Measurements from ENCODE around the gene CIRBP. TPM values are rescaled to one million over a fixed set of nuclear protein-coding genes. Genes with fewer than 3 reads are reported as not detected.

The CIRBP gene
- total and polyA plus RNA-seq, 2 donors (not counting 1 experiment from before 2014, with no cell fraction given), result 104 to 298 TPM

DNA sequence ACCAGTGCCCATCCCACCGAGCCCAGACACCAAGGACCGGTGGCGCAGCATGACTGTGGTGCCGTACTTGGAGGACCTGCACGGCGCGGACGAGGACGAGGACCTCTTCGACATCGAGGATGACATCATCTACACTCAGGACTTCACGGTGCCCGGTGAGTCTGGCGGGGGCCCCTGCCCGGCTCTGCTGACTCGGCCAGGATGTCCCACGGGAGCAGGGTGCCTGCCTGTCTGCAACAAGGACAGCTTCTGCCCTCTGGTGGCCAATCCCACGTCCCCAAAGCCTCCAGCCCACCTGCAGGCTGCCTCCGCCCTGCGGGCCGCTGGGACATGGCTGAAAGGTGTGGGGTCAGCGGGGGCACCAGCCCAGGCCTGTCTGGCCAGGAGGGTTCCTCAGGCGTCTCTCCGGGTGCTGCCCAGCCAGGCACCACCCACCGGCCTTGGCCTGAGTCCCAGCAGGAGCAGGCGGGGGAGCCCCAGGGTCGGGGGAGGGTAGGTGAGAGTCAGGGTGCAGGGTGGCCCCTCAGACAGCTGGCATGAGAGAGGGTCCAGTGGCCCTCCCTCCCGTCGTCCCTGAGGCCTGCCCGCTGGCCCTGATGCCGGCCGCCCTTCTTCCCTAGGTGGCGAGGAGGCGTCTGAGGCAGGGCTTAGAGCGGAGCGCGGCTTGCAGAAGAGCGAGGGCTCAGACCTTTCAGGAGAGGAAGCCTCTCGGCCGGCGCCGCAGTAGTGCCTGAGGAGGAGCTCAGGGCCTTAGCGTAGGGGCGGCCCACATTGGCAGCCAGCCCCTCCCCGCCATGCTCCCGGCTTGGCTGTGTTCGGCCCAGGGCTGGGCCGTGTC lies 45.9 kb upstream of the CIRBP start:
- H4K20me1 ChIP-seq (ENCODE audit: control insufficient read depth, extremely low read depth, insufficient read depth, low read length), result no peaks in the 10 kb centered on the region
- peaks cover 43% of the 10 kb centered on the region for H3K36me3 ChIP-seq (ENCODE audit: control insufficient read depth, insufficient read depth, low read length)
- no peak overlapping the region for H3K27ac ChIP-seq (ENCODE audit: insufficient read depth, low read length)
- no peak overlapping the region for H2AFZ ChIP-seq (ENCODE audit: low read length)
- peak in 1 of 2 donors; percentile 37 for DNase-seq (ENCODE audit: low read depth in 2 of 2)
- H3K79me2 ChIP-seq (ENCODE audit: control insufficient read depth, insufficient read depth, low read length), result peaks cover 8% of the 10 kb centered on the region
- H3K4me1 ChIP-seq (ENCODE audit: control insufficient read depth, extremely low read depth, insufficient read depth, low read length), result peaks cover 3% of the 10 kb centered on the region
- TF ChIP-seq, protein P1, sequence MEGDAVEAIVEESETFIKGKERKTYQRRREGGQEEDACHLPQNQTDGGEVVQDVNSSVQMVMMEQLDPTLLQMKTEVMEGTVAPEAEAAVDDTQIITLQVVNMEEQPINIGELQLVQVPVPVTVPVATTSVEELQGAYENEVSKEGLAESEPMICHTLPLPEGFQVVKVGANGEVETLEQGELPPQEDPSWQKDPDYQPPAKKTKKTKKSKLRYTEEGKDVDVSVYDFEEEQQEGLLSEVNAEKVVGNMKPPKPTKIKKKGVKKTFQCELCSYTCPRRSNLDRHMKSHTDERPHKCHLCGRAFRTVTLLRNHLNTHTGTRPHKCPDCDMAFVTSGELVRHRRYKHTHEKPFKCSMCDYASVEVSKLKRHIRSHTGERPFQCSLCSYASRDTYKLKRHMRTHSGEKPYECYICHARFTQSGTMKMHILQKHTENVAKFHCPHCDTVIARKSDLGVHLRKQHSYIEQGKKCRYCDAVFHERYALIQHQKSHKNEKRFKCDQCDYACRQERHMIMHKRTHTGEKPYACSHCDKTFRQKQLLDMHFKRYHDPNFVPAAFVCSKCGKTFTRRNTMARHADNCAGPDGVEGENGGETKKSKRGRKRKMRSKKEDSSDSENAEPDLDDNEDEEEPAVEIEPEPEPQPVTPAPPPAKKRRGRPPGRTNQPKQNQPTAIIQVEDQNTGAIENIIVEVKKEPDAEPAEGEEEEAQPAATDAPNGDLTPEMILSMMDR (conservative IDR thresholded peaks at IDR 0.05 in 1 of 2, IDR thresholded peaks at IDR 0.05 in 1 of 2; ENCODE audit: low read depth in 1 of 2, low read length in 2 of 2), result peak; percentile 27 to 44
- TF ChIP-seq EZH2 (IDR thresholded peaks at IDR 0.05; ENCODE audit: low read length, missing control alignments), result no peak
- H3K9ac ChIP-seq (ENCODE audit: insufficient read depth, low read length), result no peak overlapping the region
- no peaks in the 10 kb centered on the region for H3K27me3 ChIP-seq (ENCODE audit: control insufficient read depth, insufficient read depth, low read length)
- no peaks in the 10 kb centered on the region for H3K9me3 ChIP-seq (ENCODE audit: control insufficient read depth, insufficient read depth, low read depth, low read length)
- H3K4me3 ChIP-seq (replicated peaks in 1 of 4; ENCODE audit: control extremely low read depth in 1 of 4, insufficient read depth in 1 of 4, low read depth in 3 of 4, low read length in 4 of 4), result no peak overlapping the region
- no peak overlapping the region for H3K4me2 ChIP-seq (ENCODE audit: extremely low read depth, insufficient read depth, low read length)

DNA sequence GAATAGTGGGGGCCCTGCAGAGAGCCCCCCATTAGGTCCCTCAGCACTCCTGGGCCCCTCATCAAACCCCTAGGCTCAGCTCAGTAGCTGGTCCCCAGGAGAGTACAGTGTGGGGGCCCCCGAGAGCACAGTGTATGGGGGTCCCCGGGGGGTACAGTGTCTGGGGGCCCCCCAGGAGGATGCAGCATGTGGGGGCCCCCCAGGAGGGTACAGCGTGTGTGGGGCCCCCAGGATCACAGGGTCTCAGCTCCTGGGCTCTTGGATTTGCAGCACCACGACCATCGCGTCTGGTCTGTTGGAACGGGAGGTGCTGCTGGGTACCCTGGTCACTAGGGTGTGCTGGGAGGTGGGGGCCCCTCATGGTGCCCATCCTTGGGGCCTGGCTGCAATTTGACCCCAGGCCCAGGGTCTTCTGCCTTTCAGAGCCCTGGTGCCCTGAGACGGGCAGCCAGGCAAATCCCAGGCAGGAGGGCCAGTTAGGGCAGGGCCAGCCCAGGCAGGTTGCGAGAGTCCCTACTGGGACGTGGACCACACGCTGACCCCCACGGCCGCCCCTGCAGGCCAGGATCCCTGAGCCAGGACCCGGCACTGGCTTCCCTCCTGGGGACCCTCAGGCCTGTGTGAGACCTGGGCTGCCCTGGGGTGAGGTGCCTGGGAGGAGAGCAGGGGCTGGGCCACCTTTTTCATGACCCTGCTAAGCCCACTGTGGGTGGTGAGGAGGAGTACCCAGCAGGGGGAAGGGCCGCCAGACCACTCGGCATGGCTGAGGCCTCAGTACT lies 44.9 kb upstream of the CIRBP start:
- DNase-seq (ENCODE audit: low read depth in 2 of 2), result no peak
- no peak overlapping the region for H3K4me2 ChIP-seq (ENCODE audit: extremely low read depth, insufficient read depth, low read length)
- H3K79me2 ChIP-seq (ENCODE audit: control insufficient read depth, insufficient read depth, low read length), result no peaks in the 10 kb centered on the region
- H3K4me3 ChIP-seq (replicated peaks in 1 of 4; ENCODE audit: control extremely low read depth in 1 of 4, insufficient read depth in 1 of 4, low read depth in 3 of 4, low read length in 4 of 4), result no peak overlapping the region
- H3K27me3 ChIP-seq (ENCODE audit: control insufficient read depth, insufficient read depth, low read length), result no peaks in the 10 kb centered on the region
- H3K9ac ChIP-seq (ENCODE audit: insufficient read depth, low read length), result no peak overlapping the region
- peaks cover 46% of the 10 kb centered on the region for H3K36me3 ChIP-seq (ENCODE audit: control insufficient read depth, insufficient read depth, low read length)
- TF ChIP-seq, protein P1 (conservative IDR thresholded peaks at IDR 0.05 in 1 of 2, IDR thresholded peaks at IDR 0.05 in 1 of 2; ENCODE audit: low read depth in 1 of 2, low read length in 2 of 2), result no peak
- TF ChIP-seq EZH2 (IDR thresholded peaks at IDR 0.05; ENCODE audit: low read length, missing control alignments), result no peak
- no peaks in the 10 kb centered on the region for H3K9me3 ChIP-seq (ENCODE audit: control insufficient read depth, insufficient read depth, low read depth, low read length)
- H4K20me1 ChIP-seq (ENCODE audit: control insufficient read depth, extremely low read depth, insufficient read depth, low read length), result no peaks in the 10 kb centered on the region
- H3K27ac ChIP-seq (ENCODE audit: insufficient read depth, low read length), result no peak overlapping the region
- peaks cover 2% of the 10 kb centered on the region for H3K4me1 ChIP-seq (ENCODE audit: control insufficient read depth, extremely low read depth, insufficient read depth, low read length)
- H2AFZ ChIP-seq (ENCODE audit: low read length), result no peak overlapping the region

- Histone ChIP-seq H3K9me3 (ENCODE audit: control insufficient read depth, insufficient read depth, low read depth, low read length) (no peaks in the 10 kb centered on the region), H3K9ac (ENCODE audit: insufficient read depth, low read length) (no peak overlapping the region), H4K20me1 (ENCODE audit: control insufficient read depth, extremely low read depth, insufficient read depth, low read length) (no peaks in the 10 kb centered on the region), H3K4me3 (replicated peaks in 1 of 4; ENCODE audit: control extremely low read depth in 1 of 4, insufficient read depth in 1 of 4, low read depth in 3 of 4, low read length in 4 of 4) (no peak overlapping the region), H3K27ac (ENCODE audit: insufficient read depth, low read length) (no peak overlapping the region), H3K79me2 (ENCODE audit: control insufficient read depth, insufficient read depth, low read length) (no peaks in the 10 kb centered on the region), H3K4me2 (ENCODE audit: extremely low read depth, insufficient read depth, low read length) (no peak overlapping the region), H3K27me3 (ENCODE audit: control insufficient read depth, insufficient read depth, low read length) (no peaks in the 10 kb centered on the region), H2AFZ (ENCODE audit: low read length) (no peak overlapping the region), H3K36me3 (ENCODE audit: control insufficient read depth, insufficient read depth, low read length) (peaks cover 44% of the 10 kb centered on the region), H3K4me1 (ENCODE audit: control insufficient read depth, extremely low read depth, insufficient read depth, low read length) (peaks cover 2% of the 10 kb centered on the region)
- TF ChIP-seq EZH2 (IDR thresholded peaks at IDR 0.05; ENCODE audit: low read length, missing control alignments), result no peak
- TF ChIP-seq, protein P1 (conservative IDR thresholded peaks at IDR 0.05 in 1 of 2, IDR thresholded peaks at IDR 0.05 in 1 of 2; ENCODE audit: low read depth in 1 of 2, low read length in 2 of 2), result no peak
- no peak for DNase-seq (ENCODE audit: low read depth in 2 of 2)
Observed at GRCh38 chr19:1224847-1225246, 44.3 kb upstream of the CIRBP start.
